ENCODE measurements around the gene ZNRF1.

- TF ChIP-seq CTCF (IDR thresholded peaks at IDR 0.05) (no peak), POLR2A (IDR thresholded peaks at IDR 0.05) (no peak)
These were observed 88.7 kb downstream of the ZNRF1 start for GRCh38 chr16:75087375-75087979.

All from stomach (tissue), 4 donors.